Fibroblast of skin of right biceps (primary cell): Measurements from ENCODE around the gene PACS2.
A peak's percentile ranks its signal among the peaks of the same experiment; 100 is the strongest.
"Not testable (repeated sequence)": the region's sequence is repeated elsewhere in the genome, so short reads cannot be mapped to it uniquely, and the experiment has no call there.

Experiments used
- DNase-seq: peaks from one replicate; pipeline ENCODE4 v3.0.0-alpha.2; 2013

The PACS2 gene

DNA sequence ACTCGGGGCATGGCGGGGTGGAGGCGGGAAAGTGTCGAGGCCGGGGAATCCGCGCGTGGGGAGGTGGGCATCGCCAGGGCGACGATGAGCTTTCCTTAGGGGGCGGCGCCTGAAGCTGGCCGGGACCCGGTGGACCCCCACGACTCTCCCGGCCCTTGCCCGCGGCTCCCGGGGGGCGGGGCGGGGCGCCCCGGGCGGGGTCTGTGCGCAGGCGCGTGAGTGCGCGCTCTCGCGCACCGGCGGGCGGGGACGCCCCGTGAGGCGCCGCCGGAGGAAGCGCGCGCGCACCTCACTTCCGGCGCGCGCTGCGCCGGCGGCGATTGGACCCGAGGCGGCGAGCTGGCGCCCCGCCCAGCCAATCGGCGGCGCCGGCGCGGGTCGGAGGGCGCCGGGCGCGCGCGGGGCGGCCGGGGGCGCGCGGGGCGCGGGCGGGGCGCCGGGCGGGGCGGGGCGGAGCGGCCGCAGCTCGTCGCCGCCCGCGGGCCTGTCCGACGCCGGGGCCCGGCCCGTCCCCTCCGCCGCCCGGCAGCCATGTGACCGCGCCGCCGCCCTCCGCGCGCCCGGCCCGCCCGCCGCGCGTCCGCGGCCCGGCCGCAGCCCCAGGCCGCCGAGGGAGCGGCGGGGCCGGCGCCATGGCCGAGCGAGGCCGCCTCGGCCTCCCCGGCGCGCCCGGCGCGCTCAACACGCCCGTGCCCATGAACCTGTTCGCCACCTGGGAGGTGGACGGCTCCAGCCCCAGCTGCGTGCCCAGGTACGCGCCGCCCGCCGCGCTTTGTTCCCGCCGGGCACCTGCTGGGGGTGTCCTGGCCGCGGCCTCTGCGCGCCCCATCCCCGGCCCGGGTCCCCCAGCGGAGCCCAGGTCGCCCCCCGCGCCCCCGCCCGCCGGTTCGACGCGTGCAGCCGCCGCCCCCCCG is at the start of gene PACS2:
Gene PACS2, plus strand, starts transcription at position 462 of the 914 bp plus-strand sequence. Its CDS starts 171 bp downstream, at position 633.
- peak; percentile 91 for DNase-seq

DNA sequence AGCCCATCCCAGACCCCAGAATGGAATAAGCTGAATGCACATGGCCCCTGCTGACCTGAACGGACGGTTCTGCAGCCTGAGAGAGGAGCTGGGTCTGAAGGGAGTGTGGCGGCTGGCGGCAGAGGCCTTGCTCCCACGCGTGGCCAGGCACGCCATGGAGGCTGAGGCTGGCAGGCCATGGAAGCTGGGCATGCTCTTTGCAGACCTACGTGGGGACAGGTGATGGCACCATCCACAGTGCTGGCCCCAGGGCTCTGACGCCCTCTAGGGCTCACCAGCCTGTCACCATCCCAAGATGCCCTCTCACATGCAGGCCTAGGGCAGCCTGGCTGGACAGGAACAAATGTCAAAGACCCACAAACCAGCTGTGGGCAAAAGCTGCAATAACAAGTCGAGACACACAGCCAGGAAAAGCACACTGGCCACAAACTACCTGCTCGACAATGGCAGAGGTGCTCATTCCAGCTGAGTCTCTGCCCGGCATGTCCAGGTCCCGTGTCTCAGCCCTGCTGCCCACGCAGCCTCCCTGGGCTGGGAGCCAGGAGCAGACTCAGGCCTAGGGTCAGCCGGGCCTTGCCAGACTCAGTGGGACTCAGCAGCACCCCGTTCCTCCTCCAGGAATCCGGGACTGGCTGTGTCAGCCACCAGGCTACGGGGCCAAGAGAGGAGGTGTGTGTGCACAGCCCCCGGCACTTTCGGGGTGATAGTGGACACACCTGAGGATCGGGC is 46.6 kb upstream of the PACS2 start:
- no peak for DNase-seq

- no peak for DNase-seq
These were observed 45.7 kb upstream of the PACS2 start for GRCh38 chr14:105268736-105269354.

- DNase-seq: no peak
These were observed 45.1 kb upstream of the PACS2 start for GRCh38 chr14:105269405-105269804.

DNA sequence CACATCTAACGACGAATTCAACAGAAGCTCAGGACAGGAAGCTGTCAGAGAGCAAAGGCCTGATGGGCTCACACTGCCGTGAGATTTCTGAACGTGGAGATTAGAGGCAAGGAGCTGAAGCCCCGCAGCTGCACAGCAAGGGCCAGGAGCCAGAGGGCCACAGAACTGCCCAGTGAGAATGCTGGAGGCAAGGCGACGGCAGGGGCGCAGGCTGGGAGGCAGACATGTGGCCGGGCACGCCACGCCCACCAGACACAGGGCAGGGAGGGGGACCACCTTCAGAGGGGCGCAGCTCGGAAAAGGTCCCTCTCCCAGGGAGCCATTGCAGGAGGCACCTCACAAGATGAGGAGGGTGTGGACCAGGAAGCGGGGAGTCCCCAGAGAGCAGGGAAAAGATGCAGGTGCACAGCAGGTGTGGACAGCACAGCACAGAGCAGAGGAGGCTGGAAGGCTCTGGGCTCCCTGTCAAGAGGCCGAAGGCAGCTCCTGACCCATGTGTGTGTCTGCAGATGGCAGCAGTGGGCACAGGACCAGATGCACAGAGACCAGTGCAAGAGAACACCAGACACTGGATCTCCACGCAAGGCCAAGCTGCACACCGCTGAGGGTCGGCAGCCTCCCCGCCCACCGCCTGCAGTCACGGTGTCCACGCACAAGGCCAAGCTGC is 43.2 kb upstream of the PACS2 start:
- no peak for DNase-seq

DNA sequence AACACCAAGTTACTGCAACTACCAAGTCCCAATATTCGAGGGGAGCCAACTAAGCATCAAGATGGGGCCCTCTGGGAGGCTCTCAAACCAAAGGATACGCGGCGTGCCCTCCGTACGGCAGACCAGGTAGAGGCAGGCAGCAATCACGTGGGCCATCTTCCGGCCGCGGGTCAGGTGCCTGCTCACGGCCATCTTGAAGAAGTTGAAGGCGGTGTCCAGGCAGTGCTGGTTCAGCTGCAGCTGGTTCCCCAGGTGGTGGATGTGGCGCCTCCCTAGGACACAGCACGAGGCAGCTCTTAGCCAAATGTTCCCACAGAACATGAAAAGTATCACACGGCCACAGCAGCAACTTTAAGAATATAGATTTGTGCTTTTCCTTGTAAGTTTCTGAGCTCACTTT is 41.9 kb upstream of the PACS2 start:
- DNase-seq: no peak

DNA sequence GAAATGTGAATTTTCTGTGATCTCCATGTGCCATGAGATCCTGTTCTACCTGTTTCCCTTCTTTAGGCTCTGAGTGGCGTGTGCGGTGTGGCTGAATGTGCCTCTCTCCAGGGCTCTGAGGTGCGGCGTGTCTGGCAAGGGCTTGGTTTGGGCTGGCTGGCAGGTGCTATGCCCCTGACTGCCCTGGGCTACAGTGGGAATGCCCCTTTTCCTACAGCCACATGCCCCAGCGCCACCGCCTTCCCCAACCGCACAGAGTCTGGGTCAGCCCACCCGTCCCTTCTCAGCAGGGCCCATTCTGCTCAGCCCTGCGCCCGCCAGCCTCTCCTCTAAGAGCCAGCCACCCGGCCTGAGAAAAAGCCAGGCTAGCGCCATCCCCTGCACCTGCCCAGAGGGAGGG is 41.5 kb upstream of the PACS2 start:
- DNase-seq: no peak

DNA sequence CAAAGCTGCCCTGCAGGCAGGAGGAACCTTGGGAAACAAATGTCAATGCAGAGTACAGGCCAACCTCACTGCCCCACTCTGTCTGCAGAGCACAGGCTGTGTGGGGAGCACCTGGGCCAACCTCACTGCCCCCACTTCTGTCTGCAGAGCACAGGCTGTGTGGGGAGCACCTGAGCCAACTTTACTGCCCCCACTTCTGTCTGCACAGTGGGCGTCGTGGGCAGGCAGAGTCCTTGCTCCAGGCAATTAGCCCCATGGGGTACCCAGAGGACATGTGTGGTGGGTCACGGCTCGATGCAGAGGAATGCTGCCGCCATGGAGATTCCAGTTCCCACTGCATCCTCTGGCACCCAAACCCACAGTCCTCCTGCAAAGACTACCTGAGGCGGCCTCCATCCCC is 39.9 kb upstream of the PACS2 start:
- no peak for DNase-seq

DNA sequence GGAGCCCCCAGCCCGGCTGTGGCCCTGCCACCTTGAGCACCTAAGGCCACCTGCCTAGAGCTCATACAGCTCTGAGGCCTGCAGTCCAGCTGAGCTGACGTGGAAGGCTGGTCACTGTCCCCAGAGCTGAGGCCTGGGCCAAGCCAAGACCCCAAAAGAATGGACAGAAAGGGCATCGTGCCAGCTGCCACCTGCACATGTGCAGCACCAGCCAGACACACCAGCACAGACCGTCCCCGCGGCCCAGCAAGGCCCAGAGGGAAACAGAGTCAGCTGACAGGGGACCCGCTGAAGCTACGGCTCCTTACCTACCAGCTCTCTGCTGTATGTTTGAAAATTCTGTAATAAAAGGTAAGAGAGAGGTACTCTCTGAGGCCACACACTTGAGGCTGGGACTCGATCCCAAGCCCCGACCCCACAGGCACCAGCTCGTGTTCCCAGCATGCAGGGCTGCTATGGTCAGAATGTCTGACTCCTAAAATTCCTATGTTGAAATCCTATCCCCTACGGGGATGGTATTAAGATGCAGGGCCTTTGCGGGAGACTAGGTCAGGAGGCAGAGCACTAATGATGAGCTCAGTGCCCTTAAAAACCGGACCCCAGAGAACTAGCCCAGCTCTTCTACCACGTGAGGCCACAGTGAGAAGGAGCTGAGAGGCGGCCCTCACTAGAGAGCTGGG is 39.1 kb upstream of the PACS2 start:
- peak; percentile 64 for DNase-seq

GRCh38 chr14:105277448-105277847 is 37.1 kb upstream of the PACS2 start:
- DNase-seq: peak; percentile 16

- no peak for DNase-seq
These were observed 34.7 kb upstream of the PACS2 start for GRCh38 chr14:105279642-105280361.

DNA sequence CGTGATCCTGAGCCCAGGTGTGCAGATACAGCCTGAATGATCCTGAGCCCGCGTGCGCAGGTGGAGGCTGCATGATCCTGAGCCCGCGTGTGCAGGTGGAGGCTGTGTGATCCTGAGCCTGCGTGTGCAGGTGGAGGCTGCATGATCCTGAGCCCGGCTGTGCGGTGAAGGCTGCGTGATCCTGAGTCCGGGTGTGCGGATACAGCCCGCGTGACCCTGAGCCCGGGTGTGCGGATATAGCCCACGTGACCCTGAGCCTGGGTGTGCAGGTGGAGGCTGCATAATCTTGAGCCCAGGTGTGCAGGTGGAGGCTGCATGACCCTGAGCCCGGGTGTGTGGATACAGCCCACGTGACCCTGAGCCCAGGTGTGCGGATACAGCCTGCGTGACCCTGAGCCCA is 34.0 kb upstream of the PACS2 start:
- no peak for DNase-seq

GRCh38 chr14:105281371-105282097 is 33.0 kb upstream of the PACS2 start:
- DNase-seq: peak; percentile 63

DNA sequence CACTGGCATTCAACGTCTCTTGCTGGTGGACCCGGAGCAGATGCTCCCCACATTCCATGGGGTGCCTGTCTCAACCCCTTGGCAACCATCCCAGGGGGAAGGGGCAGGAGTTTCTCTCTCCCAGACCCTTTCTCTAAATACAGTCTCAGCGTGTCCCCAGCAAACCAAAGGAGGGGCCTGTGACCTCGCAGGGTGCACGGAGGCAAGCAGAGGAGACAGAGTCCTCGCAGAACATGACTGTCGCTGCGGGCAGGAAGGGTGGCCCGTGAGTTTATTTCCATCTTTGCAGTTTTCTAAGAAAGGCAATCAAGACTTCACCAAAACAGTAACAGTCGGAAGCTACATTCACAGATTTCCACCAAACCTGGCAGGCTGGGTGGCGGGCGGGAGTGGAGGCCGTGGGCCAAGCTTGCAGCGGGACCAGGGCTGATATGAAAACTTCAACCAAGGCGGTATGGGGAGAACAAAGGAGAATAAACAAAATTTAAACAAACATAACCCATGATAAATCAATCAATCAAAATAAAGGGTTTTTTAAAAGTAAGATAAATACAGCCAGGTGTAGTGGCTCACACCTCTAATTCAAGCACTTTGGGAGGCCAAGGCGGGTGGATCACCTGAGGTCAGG is 32.3 kb upstream of the PACS2 start:
- DNase-seq: no peak

GRCh38 chr14:105283028-105283427 is 31.5 kb upstream of the PACS2 start:
- no peak for DNase-seq

DNA sequence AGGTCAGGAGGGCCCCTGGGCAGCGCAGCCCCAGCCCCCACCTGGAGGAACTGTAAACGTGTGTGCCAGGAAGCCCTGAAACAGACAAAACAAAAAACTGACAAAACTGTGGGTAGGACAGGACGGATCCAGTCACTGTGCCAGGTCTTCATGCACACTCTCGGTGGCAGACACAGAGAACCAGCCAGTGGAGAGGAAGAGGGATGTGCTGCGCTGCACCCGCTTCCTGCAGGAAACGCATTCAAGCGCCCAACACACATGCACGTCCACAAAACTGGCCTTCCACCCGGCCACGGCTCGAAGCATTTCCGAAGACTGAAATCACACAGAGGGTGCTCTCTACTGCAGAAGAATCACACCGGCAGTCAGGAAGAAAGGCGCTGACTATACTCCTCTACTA is 30.6 kb upstream of the PACS2 start:
- DNase-seq: no peak

GRCh38 chr14:105285174-105285573 is 29.4 kb upstream of the PACS2 start:
- no peak for DNase-seq

DNA sequence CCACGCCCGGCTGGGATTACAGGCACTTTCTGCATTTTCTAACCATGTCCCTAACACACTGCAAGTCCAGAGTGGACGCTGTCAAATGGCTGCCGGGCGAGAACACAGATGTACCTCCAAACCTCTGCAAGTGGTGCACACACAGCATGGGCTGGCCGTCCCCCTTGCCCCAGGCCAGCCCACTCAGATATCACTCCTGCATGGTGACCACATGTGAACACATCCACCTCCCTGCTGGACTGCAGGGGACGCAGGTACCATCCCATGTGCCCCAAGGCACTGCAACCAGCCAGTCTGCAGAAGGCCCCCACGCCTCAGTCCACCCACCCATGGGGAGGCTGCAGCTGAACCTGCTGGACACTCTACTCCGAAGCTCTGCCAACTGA is 27.8 kb upstream of the PACS2 start:
- DNase-seq: no peak

GRCh38 chr14:105287249-105288102 is 27.1 kb upstream of the PACS2 start:
- DNase-seq: no peak

- not testable (repeated sequence) for DNase-seq
These were observed 25.6 kb upstream of the PACS2 start for GRCh38 chr14:105288936-105289335.
